MCF 10A (cell line): ENCODE results near the gene IL20RA. TPM values are rescaled to one million over a fixed set of nuclear protein-coding genes. Genes with fewer than 3 reads are reported as not detected.

Source experiments
- BruUV-seq: library from RNA; stranded (reverse); fragments of 400-500 nt; replicated peaks from 2 replicates; lab custom pipeline; 2021; lab: Mats Ljungman, UMichigan
- CTCF ChIA-PET: fragments of 300-600 bp; sonication (Branson Sonifier 250); formaldehyde crosslinking; extraction: SDS; loops from one replicate; lab custom pipeline; 2021; ENCODE audit warnings: antibody characterized with exemption, inconsistent platforms; lab: Yijun Ruan, JAX
- POLR2A ChIA-PET: fragments of 300-600, 350-650 bp; sonication (Branson Sonifier 250); formaldehyde crosslinking; extraction: SDS; loops from one replicate; lab custom pipeline; 2020; ENCODE audit warnings: antibody characterized with exemption, inconsistent platforms; lab: Yijun Ruan, JAX
- DNase-seq: peaks from one replicate; pipeline ENCODE4 v3.0.0-alpha.2; 2018; ENCODE audit not compliant: unreplicated experiment
- H3K27ac Mint-ChIP-seq: one replicate; pipeline ENCODE4 v1.8.0; 2022; ENCODE audit warnings: mild to moderate bottlenecking, low read depth, mixed read lengths; ENCODE audit not compliant: unreplicated experiment
- H3K27me3 Mint-ChIP-seq: one replicate; pipeline ENCODE4 v1.8.0; 2022; ENCODE audit warnings: mixed read lengths; ENCODE audit not compliant: insufficient read depth, unreplicated experiment
- H3K36me3 Mint-ChIP-seq: one replicate; pipeline ENCODE4 v1.8.0; 2022; ENCODE audit warnings: mild to moderate bottlenecking, moderate library complexity, mixed read lengths; ENCODE audit not compliant: insufficient read depth, unreplicated experiment
- H3K4me1 Mint-ChIP-seq: one replicate; pipeline ENCODE4 v1.8.0; 2022; ENCODE audit warnings: mixed read lengths; ENCODE audit not compliant: insufficient read depth, unreplicated experiment
- H3K4me3 Mint-ChIP-seq: one replicate; pipeline ENCODE4 v1.8.0; 2022; ENCODE audit warnings: mild to moderate bottlenecking, moderate library complexity, mixed read lengths; ENCODE audit not compliant: unreplicated experiment
- H3K9me3 Mint-ChIP-seq: one replicate; pipeline ENCODE4 v1.8.0; 2022; ENCODE audit warnings: mixed read lengths; ENCODE audit not compliant: unreplicated experiment
- intact Hi-C: fragments of 100-400 bp; cut with micrococcal nuclease; formaldehyde crosslinking; loops from 2 replicates; pipeline ENCODE4 v1.14.1; 2022
- total RNA-seq: library from RNA; stranded (reverse); gene quantifications from 2 replicates; pipeline ENCODE4 v1.2.3, GENCODE V29; 2022
- TF ChIP-seq, protein P1 (sequence below): fragments of 200-600 bp; IDR thresholded peaks from one replicate; pipeline ENCODE4 v1.8.0; 2022; ENCODE audit warnings: antibody characterized with exemption, mild to moderate bottlenecking; ENCODE audit not compliant: unreplicated experiment

IL20RA gene
- total RNA-seq, 1 experiment from 2014 or later, result 0.23 TPM

DNA sequence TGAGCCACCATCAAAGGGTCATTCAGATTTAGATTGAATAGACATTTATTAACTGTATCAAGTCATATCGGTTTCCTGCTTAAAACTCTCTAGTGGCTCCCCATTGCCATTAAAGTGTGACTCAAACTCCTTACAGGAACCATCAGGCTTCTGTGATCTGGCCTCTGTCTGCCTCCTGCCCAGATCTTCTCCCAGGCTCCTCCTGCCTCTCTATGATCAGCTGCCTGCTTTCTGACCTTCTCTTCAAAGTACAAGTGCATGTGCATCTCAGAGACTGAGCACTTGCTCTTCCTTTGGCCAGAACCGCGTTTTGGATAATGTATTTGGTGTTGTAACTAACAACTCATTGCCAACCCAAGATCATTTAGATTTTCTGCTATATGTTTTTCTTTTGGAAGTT lies 52.7 kb downstream of the IL20RA start:
- Mint-ChIP-seq H3K9me3 (no peaks in the 10 kb centered on the region), H3K4me1 (peaks cover 10% of the 10 kb centered on the region), H3K36me3 (no peaks in the 10 kb centered on the region), H3K4me3 (no peak overlapping the region), H3K27me3 (peaks cover 18% of the 10 kb centered on the region), H3K27ac (no peak overlapping the region)
- CTCF ChIA-PET, result no interaction called here
- intact Hi-C loops, result no loop called here
- BruUV-seq, result no TSS peak
- POLR2A ChIA-PET, result interaction anchor here (1.5 kb wide), 1 partner anchor 21 kb away, joined by 8 read pairs; no protein-coding TSS in a partner anchor
- TF ChIP-seq, protein P1, sequence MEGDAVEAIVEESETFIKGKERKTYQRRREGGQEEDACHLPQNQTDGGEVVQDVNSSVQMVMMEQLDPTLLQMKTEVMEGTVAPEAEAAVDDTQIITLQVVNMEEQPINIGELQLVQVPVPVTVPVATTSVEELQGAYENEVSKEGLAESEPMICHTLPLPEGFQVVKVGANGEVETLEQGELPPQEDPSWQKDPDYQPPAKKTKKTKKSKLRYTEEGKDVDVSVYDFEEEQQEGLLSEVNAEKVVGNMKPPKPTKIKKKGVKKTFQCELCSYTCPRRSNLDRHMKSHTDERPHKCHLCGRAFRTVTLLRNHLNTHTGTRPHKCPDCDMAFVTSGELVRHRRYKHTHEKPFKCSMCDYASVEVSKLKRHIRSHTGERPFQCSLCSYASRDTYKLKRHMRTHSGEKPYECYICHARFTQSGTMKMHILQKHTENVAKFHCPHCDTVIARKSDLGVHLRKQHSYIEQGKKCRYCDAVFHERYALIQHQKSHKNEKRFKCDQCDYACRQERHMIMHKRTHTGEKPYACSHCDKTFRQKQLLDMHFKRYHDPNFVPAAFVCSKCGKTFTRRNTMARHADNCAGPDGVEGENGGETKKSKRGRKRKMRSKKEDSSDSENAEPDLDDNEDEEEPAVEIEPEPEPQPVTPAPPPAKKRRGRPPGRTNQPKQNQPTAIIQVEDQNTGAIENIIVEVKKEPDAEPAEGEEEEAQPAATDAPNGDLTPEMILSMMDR, result no peak
- DNase-seq, result no peak

DNA sequence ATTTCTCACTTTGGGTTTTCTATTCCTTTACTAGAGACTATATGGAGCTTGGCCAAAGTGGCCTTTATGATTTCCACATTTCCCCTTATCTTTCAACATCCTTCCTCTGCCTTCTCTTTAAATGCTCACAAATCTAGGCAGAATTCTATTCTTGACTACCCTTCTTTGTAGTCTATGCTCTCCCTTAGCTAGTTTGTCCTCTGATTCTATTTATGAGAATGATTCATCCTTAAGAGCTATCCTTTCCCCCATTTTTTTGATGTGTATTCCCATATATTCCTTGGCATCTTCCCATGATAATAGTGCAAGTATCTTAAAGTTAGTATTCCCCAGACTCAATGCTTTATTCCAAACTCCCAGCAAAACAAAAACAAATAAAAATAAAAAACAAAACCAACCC lies 53.1 kb downstream of the IL20RA start:
- no peak for DNase-seq
- peaks cover 18% of the 10 kb centered on the region for H3K27me3 Mint-ChIP-seq
- H3K27ac Mint-ChIP-seq, result no peak overlapping the region
- ChIA-PET CTCF (no interaction called here), POLR2A (interaction anchor here (1.5 kb wide), 1 partner anchor 22 kb away, joined by 8 read pairs; no protein-coding TSS in a partner anchor)
- intact Hi-C loops, result no loop called here
- no peaks in the 10 kb centered on the region for H3K36me3 Mint-ChIP-seq
- BruUV-seq, result no TSS peak
- TF ChIP-seq, protein P1, result no peak
- no peak overlapping the region for H3K4me3 Mint-ChIP-seq
- H3K9me3 Mint-ChIP-seq, result no peaks in the 10 kb centered on the region
- peaks cover 10% of the 10 kb centered on the region for H3K4me1 Mint-ChIP-seq

DNA sequence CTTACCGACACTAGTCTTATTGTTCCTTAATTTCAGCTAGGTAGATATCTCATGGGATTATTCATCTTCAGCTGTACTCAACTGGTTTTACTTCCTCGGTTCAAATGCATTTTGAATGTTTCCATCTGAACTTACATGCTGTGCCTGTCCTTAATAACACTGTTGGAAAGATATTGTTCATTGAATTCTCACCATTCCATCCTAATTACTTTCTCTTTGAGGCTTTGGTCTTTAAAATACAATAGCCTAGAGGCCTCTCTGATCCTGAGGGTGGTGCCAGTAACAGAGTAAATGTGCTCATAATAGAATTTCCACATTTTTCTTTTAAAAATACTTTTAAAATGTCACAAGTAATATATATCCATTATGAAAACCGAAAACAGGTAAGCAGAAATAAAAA lies 54.0 kb downstream of the IL20RA start:
- Mint-ChIP-seq H3K27me3 (peaks cover 18% of the 10 kb centered on the region), H3K4me1 (peaks cover 10% of the 10 kb centered on the region), H3K36me3 (no peaks in the 10 kb centered on the region), H3K9me3 (no peaks in the 10 kb centered on the region), H3K4me3 (no peak overlapping the region), H3K27ac (no peak overlapping the region)
- BruUV-seq, result no TSS peak
- TF ChIP-seq, protein P1, result no peak
- CTCF ChIA-PET, result interaction anchor here (0.6 to 1.3 kb wide), 5 partner anchors 20 to 198 kb away, joined by 3 to 5 read pairs (median 3); no protein-coding TSS in a partner anchor
- POLR2A ChIA-PET, result interaction anchor here (1.1 to 1.5 kb wide), 2 partner anchors 13 to 23 kb away, joined by 3 to 8 read pairs; no protein-coding TSS in a partner anchor
- no peak for DNase-seq
- intact Hi-C loops, result no loop called here

DNA sequence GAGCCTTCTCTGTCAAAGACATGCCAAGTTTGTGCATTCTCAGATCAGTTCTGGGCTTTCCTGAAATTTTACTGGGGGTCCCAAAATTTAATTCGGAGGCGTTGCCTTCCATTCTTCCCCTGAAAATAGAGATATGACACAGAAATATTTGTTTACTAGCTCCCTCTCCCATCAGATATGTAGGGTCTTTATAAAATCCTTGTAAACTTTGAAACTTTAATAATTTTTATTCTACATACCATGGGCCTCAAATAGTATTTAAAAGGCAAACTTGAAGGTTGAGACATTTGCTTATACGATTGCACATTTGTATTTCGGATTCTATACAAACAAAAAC lies 54.6 kb downstream of the IL20RA start:
- peaks cover 18% of the 10 kb centered on the region for H3K27me3 Mint-ChIP-seq
- no peak overlapping the region for H3K27ac Mint-ChIP-seq
- ChIA-PET POLR2A (interaction anchor here (0.6 to 1.1 kb wide), 3 partner anchors 11 to 24 kb away, joined by 3 read pairs; no protein-coding TSS in a partner anchor), CTCF (interaction anchor here (1.0 to 1.3 kb wide), 2 partner anchors 19 to 23 kb away, joined by 3 to 5 read pairs; no protein-coding TSS in a partner anchor)
- H3K9me3 Mint-ChIP-seq, result no peaks in the 10 kb centered on the region
- intact Hi-C loops, result no loop called here
- H3K4me1 Mint-ChIP-seq, result peaks cover 10% of the 10 kb centered on the region
- DNase-seq, result no peak
- BruUV-seq, result no TSS peak
- H3K4me3 Mint-ChIP-seq, result peak overlapping the region; percentile 43
- no peaks in the 10 kb centered on the region for H3K36me3 Mint-ChIP-seq
- TF ChIP-seq, protein P1, result no peak
